ENCODE measurements around the gene POLE. TPM values are rescaled to one million over a fixed set of nuclear protein-coding genes. Genes with fewer than 3 reads are reported as not detected.

Gene POLE
- total and polyA plus RNA-seq, 11 donors = 5.3 to 18.6 (median 9.8) TPM

DNA sequence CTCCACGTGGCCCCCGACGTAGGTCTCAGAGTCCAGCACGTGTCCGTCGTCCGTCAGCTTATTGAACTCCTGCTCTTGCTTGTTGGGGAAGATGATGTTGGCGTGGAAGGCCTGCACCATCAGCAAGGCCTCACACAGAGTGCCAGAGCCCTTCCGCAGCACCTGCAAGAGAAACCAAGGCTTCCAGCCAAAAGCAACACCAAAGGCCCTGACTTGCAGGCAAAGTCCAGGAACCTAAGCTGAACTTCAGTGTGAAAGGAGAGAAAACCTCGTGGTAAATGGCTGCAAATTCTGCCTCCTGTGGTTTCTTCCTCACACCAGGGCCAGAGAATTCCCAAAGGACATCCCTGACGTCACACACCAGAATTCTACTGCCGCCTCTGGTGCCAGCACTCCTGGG is 14.5 kb downstream of the POLE start:
- intact Hi-C loops (cut with DNase I) = no loop called here
- TF ChIP-seq POLR2A (IDR thresholded peaks at IDR 0.05) = no peak
- TF ChIP-seq, protein P1, sequence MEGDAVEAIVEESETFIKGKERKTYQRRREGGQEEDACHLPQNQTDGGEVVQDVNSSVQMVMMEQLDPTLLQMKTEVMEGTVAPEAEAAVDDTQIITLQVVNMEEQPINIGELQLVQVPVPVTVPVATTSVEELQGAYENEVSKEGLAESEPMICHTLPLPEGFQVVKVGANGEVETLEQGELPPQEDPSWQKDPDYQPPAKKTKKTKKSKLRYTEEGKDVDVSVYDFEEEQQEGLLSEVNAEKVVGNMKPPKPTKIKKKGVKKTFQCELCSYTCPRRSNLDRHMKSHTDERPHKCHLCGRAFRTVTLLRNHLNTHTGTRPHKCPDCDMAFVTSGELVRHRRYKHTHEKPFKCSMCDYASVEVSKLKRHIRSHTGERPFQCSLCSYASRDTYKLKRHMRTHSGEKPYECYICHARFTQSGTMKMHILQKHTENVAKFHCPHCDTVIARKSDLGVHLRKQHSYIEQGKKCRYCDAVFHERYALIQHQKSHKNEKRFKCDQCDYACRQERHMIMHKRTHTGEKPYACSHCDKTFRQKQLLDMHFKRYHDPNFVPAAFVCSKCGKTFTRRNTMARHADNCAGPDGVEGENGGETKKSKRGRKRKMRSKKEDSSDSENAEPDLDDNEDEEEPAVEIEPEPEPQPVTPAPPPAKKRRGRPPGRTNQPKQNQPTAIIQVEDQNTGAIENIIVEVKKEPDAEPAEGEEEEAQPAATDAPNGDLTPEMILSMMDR (IDR thresholded peaks at IDR 0.05) = no peak
- Histone ChIP-seq H3K27me3 (no peaks in the 10 kb centered on the region), H3K36me3 (peaks cover 0 to 90% (median 71%) of the 10 kb centered on the region in 9 donors), H3K27ac (no peak overlapping the region), H3K9me3 (no peaks in the 10 kb centered on the region), H3K4me1 (no peaks in the 10 kb centered on the region), H3K4me3 (no peak overlapping the region)
- ATAC-seq (no peak), DNase-seq (no peak)
- 85 to 91% (median 89%) methylated on average over 10 to 12 of the region's 12 CpGs for WGBS, 4 donors

DNA sequence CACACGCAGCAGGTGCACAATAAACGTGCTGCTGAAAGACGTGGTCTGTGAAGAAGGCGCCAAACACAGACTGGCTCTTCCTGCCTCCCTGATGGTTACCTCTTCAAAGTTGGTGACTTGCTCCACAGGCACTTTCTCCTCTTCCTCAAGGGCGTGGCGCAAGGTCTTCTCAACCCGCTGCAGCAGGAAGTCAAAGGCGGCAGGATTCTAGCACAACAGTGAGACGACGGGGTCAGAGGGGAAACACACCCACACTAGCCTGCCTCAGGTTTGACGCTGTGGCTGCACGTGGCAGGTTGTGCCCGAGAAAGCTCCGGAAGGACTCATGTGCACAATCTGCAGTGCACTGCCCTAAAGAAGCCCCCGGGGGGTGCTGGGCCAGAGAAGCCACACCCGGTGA is 15.0 kb downstream of the POLE start:
- H3K36me3 ChIP-seq = peaks cover 2 to 90% (median 71%) of the 10 kb centered on the region in 9 donors
- intact Hi-C loops (cut with DNase I) = no loop called here
- no peak overlapping the region for H3K27ac ChIP-seq
- H3K4me1 ChIP-seq = no peaks in the 10 kb centered on the region
- H3K9me3 ChIP-seq = no peaks in the 10 kb centered on the region
- H3K4me3 ChIP-seq = no peak overlapping the region
- 86 to 92% (median 88%) methylated on average over 14 to 16 of the region's 16 CpGs for WGBS, 4 donors
- DNase-seq (no peak), ATAC-seq (no peak)
- TF ChIP-seq, protein P1 (IDR thresholded peaks at IDR 0.05) = no peak
- TF ChIP-seq POLR2A (IDR thresholded peaks at IDR 0.05) = no peak
- no peaks in the 10 kb centered on the region for H3K27me3 ChIP-seq

GRCh38 chr12:132669166-132669879 is 17.8 kb downstream of the POLE start:
- 88 to 91% (median 89%) methylated on average over 17 of the region's 17 CpGs for WGBS, 4 donors
- no peak overlapping the region for H3K4me3 ChIP-seq
- H3K27ac ChIP-seq = no peak overlapping the region
- no peaks in the 10 kb centered on the region for H3K4me1 ChIP-seq
- no peaks in the 10 kb centered on the region for H3K9me3 ChIP-seq
- DNase-seq (no peak), ATAC-seq (no peak)
- no peak for TF ChIP-seq POLR2A (IDR thresholded peaks at IDR 0.05)
- TF ChIP-seq, protein P1 (IDR thresholded peaks at IDR 0.05) = no peak
- peaks cover 2 to 93% (median 69%) of the 10 kb centered on the region in 9 donors for H3K36me3 ChIP-seq
- intact Hi-C loops (cut with DNase I) = no loop called here
- no peaks in the 10 kb centered on the region for H3K27me3 ChIP-seq

GRCh38 chr12:132668191-132669088 is 18.7 kb downstream of the POLE start:
- TF ChIP-seq POLR2A (IDR thresholded peaks at IDR 0.05) = no peak
- TF ChIP-seq, protein P1 (IDR thresholded peaks at IDR 0.05) = no peak
- no peak overlapping the region for H3K4me3 ChIP-seq
- WGBS, 4 donors = 95 to 98% (median 96%) methylated on average over 29 to 30 of the region's 30 CpGs
- H3K36me3 ChIP-seq = peaks cover 2 to 98% (median 75%) of the 10 kb centered on the region in 9 donors
- no peaks in the 10 kb centered on the region for H3K9me3 ChIP-seq
- intact Hi-C loops (cut with DNase I) = no loop called here
- ATAC-seq (no peak), DNase-seq (no peak)
- no peaks in the 10 kb centered on the region for H3K27me3 ChIP-seq
- H3K27ac ChIP-seq = no peak overlapping the region
- no peaks in the 10 kb centered on the region for H3K4me1 ChIP-seq

All from heart left ventricle (tissue), 16 donors.